IMR-90 (cell line): ENCODE measurements around the gene ELF2. TPM values are rescaled to one million over a fixed set of nuclear protein-coding genes. Genes with fewer than 3 reads are reported as not detected.

Experiments used
- ATAC-seq: fragments of 200-7000 bp; cut with Tn5 transposase; 2 replicates; pipeline ENCODE4 v1.9.1; 2020; ENCODE audit warnings: low read depth, mild to moderate bottlenecking, moderate library complexity
- BruUV-seq: library from RNA; stranded (reverse); fragments of 400-500 nt; replicated peaks from 2 replicates; lab custom pipeline; 2021; lab: Mats Ljungman, UMichigan
- CTCF ChIA-PET: fragments of 300-600 bp; formaldehyde crosslinking; extraction: SDS; loops from one replicate; lab custom pipeline; 2021; ENCODE audit warnings: antibody characterized with exemption; lab: Yijun Ruan, JAX
- POLR2A ChIA-PET: fragments of 300-600 bp; sonication (Branson Sonifier 250); formaldehyde crosslinking; loops from one replicate; lab custom pipeline; 2022; ENCODE audit warnings: antibody characterized with exemption; ENCODE audit not compliant: unreplicated experiment; lab: Charles Lee
- DNase-seq: peaks from one replicate; pipeline ENCODE4 v3.0.0; 2013
- H2AFZ ChIP-seq: replicated peaks from 2 replicates; pipeline ENCODE3; 2013; ENCODE audit warnings: low read length, mild to moderate bottlenecking; ENCODE audit not compliant: poor library complexity
- H2AK5ac ChIP-seq: 2 replicates; pipeline ENCODE4 v1.6.1; 2013; ENCODE audit warnings: low read depth, low read length, inconsistent platforms
- H2AK9ac ChIP-seq: replicated peaks from 2 replicates; pipeline ENCODE3; 2013; ENCODE audit warnings: mild to moderate bottlenecking, low read depth, low read length, moderate library complexity; ENCODE audit not compliant: poor library complexity
- H2BK120ac ChIP-seq: 2 replicates; pipeline ENCODE4 v1.6.1; 2013; ENCODE audit warnings: low read depth, low read length, inconsistent platforms
- H2BK15ac ChIP-seq: 3 replicates; pipeline ENCODE4 v1.6.1; 2013; ENCODE audit warnings: low read depth, low read length, inconsistent platforms
- H2BK20ac ChIP-seq: 2 replicates; pipeline ENCODE4 v1.6.1; 2013; ENCODE audit warnings: low read depth, mild to moderate bottlenecking, inconsistent platforms, low read length, moderate library complexity
- H2BK5ac ChIP-seq: 2 replicates; pipeline ENCODE4 v1.6.1; 2013; ENCODE audit warnings: mild to moderate bottlenecking, low read depth, low read length, inconsistent platforms; ENCODE audit not compliant: poor library complexity, severe bottlenecking
- H3K14ac ChIP-seq: replicated peaks from 2 replicates; pipeline ENCODE4 v1.6.1; 2013; ENCODE audit warnings: low read depth, low read length, inconsistent platforms
- H3K18ac ChIP-seq: 2 replicates; pipeline ENCODE4 v1.6.1; 2013; ENCODE audit warnings: low read depth, low read length, control low read depth
- H3K23ac ChIP-seq: 2 replicates; pipeline ENCODE4 v1.6.1; 2013; ENCODE audit warnings: low read depth, low read length, inconsistent platforms
- H3K27ac ChIP-seq: 2 replicates; pipeline ENCODE4 v1.5.1; 2013; ENCODE audit warnings: mild to moderate bottlenecking, control low read depth, low read length; ENCODE audit not compliant: insufficient read depth
- H3K27me3 ChIP-seq: 2 replicates; pipeline ENCODE4 v1.6.1; 2013; ENCODE audit warnings: low read length; ENCODE audit not compliant: control insufficient read depth, insufficient read depth
- H3K36me3 ChIP-seq: 2 replicates; pipeline ENCODE4 v1.6.1; 2013; ENCODE audit warnings: low read length, mixed read lengths; ENCODE audit not compliant: control insufficient read depth, insufficient read depth
- H3K4ac ChIP-seq: 2 replicates; pipeline ENCODE4 v1.6.1; 2013; ENCODE audit warnings: low read depth, low read length, inconsistent platforms
- H3K4me1 ChIP-seq: 2 replicates; pipeline ENCODE4 v1.6.1; 2013; ENCODE audit warnings: low read length, mixed read lengths; ENCODE audit not compliant: control insufficient read depth, insufficient read depth
- H3K4me2 ChIP-seq: 2 replicates; pipeline ENCODE4 v1.6.1; 2013; ENCODE audit warnings: low read depth, mild to moderate bottlenecking, control low read depth, low read length, moderate library complexity
- H3K4me3 ChIP-seq: 2 replicates; pipeline ENCODE4 v1.5.1; 2013; ENCODE audit warnings: low read depth, mild to moderate bottlenecking, control low read depth, low read length, moderate library complexity; ENCODE audit not compliant: insufficient read depth
- H3K56ac ChIP-seq: 2 replicates; pipeline ENCODE4 v1.6.1; 2013; ENCODE audit warnings: low read length, inconsistent platforms; ENCODE audit not compliant: insufficient read depth; ENCODE audit errors: extremely low read depth
- H3K79me1 ChIP-seq, 2 experiments: 2 replicates each; pipeline ENCODE4 v1.6.1; 2013; ENCODE audit warnings: low read length in 2 of 2, inconsistent platforms in 1 of 2, low read depth in 1 of 2
- H3K9ac ChIP-seq: 2 replicates; pipeline ENCODE4 v1.6.1; 2013; ENCODE audit warnings: low read depth, low read length, control low read depth
- H3K9me1 ChIP-seq: 2 replicates; pipeline ENCODE4 v1.6.1; 2013; ENCODE audit warnings: low read length, inconsistent platforms; ENCODE audit not compliant: insufficient read depth
- H3K9me3 ChIP-seq: 2 replicates; pipeline ENCODE4 v1.6.1; 2013; ENCODE audit warnings: low read length; ENCODE audit not compliant: control insufficient read depth, insufficient read depth
- H4K20me1 ChIP-seq: 2 replicates; pipeline ENCODE4 v1.6.1; 2013; ENCODE audit warnings: low read length, inconsistent platforms; ENCODE audit not compliant: insufficient read depth
- H4K5ac ChIP-seq: 2 replicates; pipeline ENCODE4 v1.6.1; 2013; ENCODE audit warnings: mild to moderate bottlenecking, low read depth, low read length, control low read depth
- H4K8ac ChIP-seq, 2 experiments: 2 replicates each; pipeline ENCODE4 v1.6.1; 2013; ENCODE audit warnings: low read depth in 2 of 2, low read length in 2 of 2, control low read depth in 1 of 2, inconsistent platforms in 1 of 2
- H4K91ac ChIP-seq: 2 replicates; pipeline ENCODE4 v1.6.1; 2013; ENCODE audit warnings: low read depth, low read length, inconsistent platforms; ENCODE audit not compliant: insufficient read depth
- BHLHE40 ChIP-seq: fragments of 150-350 bp; IDR thresholded peaks from 2 replicates; pipeline ENCODE4 v1.6.1; 2016; ENCODE audit warnings: mild to moderate bottlenecking, low read depth, low read length
- CEBPB ChIP-seq: IDR thresholded peaks from 2 replicates; pipeline ENCODE4 v1.6.1; 2012; ENCODE audit warnings: low read depth, low read length, improper control_type of control experiment
- CHD1 ChIP-seq: IDR thresholded peaks from 2 replicates; pipeline ENCODE4 v1.6.1; 2012; ENCODE audit warnings: low read depth, low read length, improper control_type of control experiment
- MAFK ChIP-seq: IDR thresholded peaks from 2 replicates; pipeline ENCODE4 v1.6.1; 2012; ENCODE audit warnings: low read depth, low read length, improper control_type of control experiment
- MXI1 ChIP-seq: IDR thresholded peaks from 2 replicates; pipeline ENCODE4 v1.6.1; 2012; ENCODE audit warnings: low read depth, mild to moderate bottlenecking, low read length, moderate library complexity, borderline replicate concordance
- RAD21 ChIP-seq: IDR thresholded peaks from 2 replicates; pipeline ENCODE4 v1.6.1; 2012; ENCODE audit warnings: low read length, improper control_type of control experiment
- RCOR1 ChIP-seq: IDR thresholded peaks from 2 replicates; pipeline ENCODE4 v1.6.1; 2012; ENCODE audit warnings: mild to moderate bottlenecking, low read length, improper control_type of control experiment; ENCODE audit not compliant: insufficient replicate concordance
- RFX5 ChIP-seq: IDR thresholded peaks from 2 replicates; pipeline ENCODE4 v1.8.0; 2012; ENCODE audit warnings: low read depth, mild to moderate bottlenecking, low read length, moderate library complexity
- WGBS, 2 experiments: methylation state at CpG; one replicate each; pipeline versions ENCODE4 v1.1.5 to v1.1.7; 2013; ENCODE audit warnings: missing lambda C conversion rate in 2 of 2; ENCODE audit not compliant: insufficient read length in 1 of 2; ENCODE audit errors: extremely low coverage in 2 of 2; 5-methylcytosine and 5-hydroxymethylcytosine counted together
- dilution Hi-C: fragments of 300-500 bp; cut with HindIII; formaldehyde crosslinking; loops from one replicate; pipeline ENCODE4 v1.14.3; 2018; ENCODE audit warnings: low sequenced_read_pairs; ENCODE audit not compliant: unreplicated experiment
- in situ Hi-C: fragments of 300-500 bp; cut with MboI; formaldehyde crosslinking; loops from 3 replicates; pipeline ENCODE4 v1.14.3; 2019; ENCODE audit warnings: low sequenced_read_pairs, inconsistent platforms, mixed read lengths
- intact Hi-C: fragments of 100-400 bp; cut with micrococcal nuclease; formaldehyde crosslinking; loops from 2 replicates; pipeline ENCODE4 v1.10.0; 2022
- polyA plus RNA-seq, 3 experiments: library from polyadenylated mRNA; depleted of rRNA; stranded (reverse); fragments of >200 nt; gene quantifications; 2 replicates each; pipeline ENCODE4 v1.2.3, GENCODE V29; 2012; ENCODE audit warnings: low replicate concordance in 1 of 3
- total RNA-seq: library from RNA; depleted of rRNA; stranded (reverse); fragments of >200 nt; gene quantifications from 2 replicates; pipeline ENCODE4 v1.2.3, GENCODE V29; 2012
- TF ChIP-seq, protein P1 (sequence below): fragments of 150-350 bp; IDR thresholded peaks from 2 replicates; pipeline ENCODE4 v1.6.1; 2016; ENCODE audit warnings: low read depth, mild to moderate bottlenecking, low read length, moderate library complexity, borderline replicate concordance
- TF ChIP-seq, protein P2 (sequence below): conservative IDR thresholded peaks from 2 replicates; pipeline ENCODE4 v1.5.1; 2012; ENCODE audit warnings: mild to moderate bottlenecking, low read depth, low read length, improper control_type of control experiment

Gene ELF2
- total and polyA plus RNA-seq, 2 of the 4 experiments (the other 2 are of a cell fraction), result 14.5 to 42.3 TPM

DNA sequence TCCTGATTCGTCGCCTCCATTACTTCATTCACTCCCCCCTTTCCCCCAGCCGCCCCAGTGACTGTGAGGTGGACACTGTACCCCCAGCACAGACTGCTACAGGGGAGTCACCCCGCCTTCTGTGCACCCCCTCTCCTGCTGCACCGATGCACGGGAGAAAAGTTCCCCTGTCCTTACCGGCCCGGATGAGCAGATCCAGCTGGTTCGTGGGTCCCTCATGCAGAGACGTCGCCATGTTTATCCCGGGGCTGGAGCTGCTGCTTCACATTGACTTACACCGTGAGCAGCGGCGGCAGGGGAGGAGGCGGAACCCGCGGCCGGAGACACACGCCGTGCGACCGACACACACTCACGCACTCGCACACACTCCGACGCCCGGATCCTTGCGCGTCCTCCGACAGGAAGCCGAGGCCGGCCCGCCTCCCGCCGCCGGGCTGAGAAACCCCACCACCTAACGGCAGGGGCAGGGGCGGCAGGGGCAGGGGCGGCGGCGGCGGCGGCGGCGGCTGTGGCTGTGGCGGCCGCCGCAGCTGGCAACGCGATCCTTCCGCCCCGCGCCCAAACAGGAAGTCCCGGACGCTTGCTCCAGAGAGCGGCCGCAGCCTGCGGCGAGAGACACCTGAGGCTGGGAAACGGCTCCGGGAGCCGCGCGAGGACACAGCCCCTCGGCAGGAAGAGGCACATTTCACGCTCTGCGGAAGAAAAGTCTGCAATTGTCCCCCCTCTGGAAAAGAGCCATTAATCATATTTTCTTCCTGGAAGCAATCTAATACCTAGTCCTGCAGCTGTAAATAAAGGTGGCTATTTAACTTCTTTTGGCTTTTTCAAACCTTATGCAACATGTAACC lies 92.8 kb downstream of the ELF2 start (continued):
- no peak for TF ChIP-seq MAFK
- TF ChIP-seq CEBPB, result no peak
- TF ChIP-seq RAD21, result no peak
- TF ChIP-seq CHD1, result peak; percentile 25; the same call in 1 of the 2 replicates

GRCh38 chr4:139083607-139083955 lies 93.4 kb downstream of the ELF2 start:
- Histone ChIP-seq H3K79me1 (peaks cover 3 to 22% of the 10 kb centered on the region in 2 experiments; a peak in 2 of 4 replicates), H3K18ac (peak overlapping the region; percentile 90), H4K20me1 (peaks cover 14% of the 10 kb centered on the region; the same call in 1 of the 2 replicates), H3K9me3 (no peaks in the 10 kb centered on the region), H4K8ac (peak overlapping the region; percentile 84 to 97), H2AK5ac (peak overlapping the region; percentile 94), H3K4me1 (no peaks in the 10 kb centered on the region), H2AFZ (peak overlapping the region; percentile 95), H2BK120ac (peak overlapping the region; percentile 81), H3K14ac (peak overlapping the region; percentile 97), H3K23ac (peak overlapping the region; percentile 98), H3K56ac (peak overlapping the region; percentile 96), H2BK15ac (peak overlapping the region; percentile 73; the same call in 2 of the 3 replicates), H3K27me3 (no peaks in the 10 kb centered on the region), H3K36me3 (no peaks in the 10 kb centered on the region), H2BK20ac (no peak overlapping the region), H3K27ac (peak overlapping the region; percentile 94), H3K9me1 (no peaks in the 10 kb centered on the region), H4K91ac (peak overlapping the region; percentile 95), H4K5ac (peak overlapping the region; percentile 91), H3K4me3 (peak overlapping the region; percentile 99), H2AK9ac (peak overlapping the region; percentile 99), H3K9ac (peak overlapping the region; percentile 93), H2BK5ac (peak overlapping the region; percentile 96), H3K4ac (peak overlapping the region; percentile 78), H3K4me2 (peak overlapping the region; percentile 83)
- intact Hi-C loops, result loop anchor here (5.0 kb wide), 1 partner anchor 219 kb away; the partner anchor contains the start of genes NAA15 and NDUFC1
- dilution Hi-C loops, result no loop called here
- in situ Hi-C loops, result no loop called here
- BruUV-seq, result no TSS peak
- POLR2A ChIA-PET, result no interaction called here
- 0% methylated on average over 12 of the region's 34 CpGs; no CpG with 5 or more reads in 1 of the 2 experiments for WGBS, 2 experiments
- TF ChIP-seq RAD21 (no peak), CEBPB (no peak), CHD1 (peak; percentile 64; the same call in 1 of the 2 replicates), BHLHE40 (no peak), RFX5 (no peak), MXI1 (peak; percentile 86), RCOR1 (no peak)
- TF ChIP-seq, protein P1, sequence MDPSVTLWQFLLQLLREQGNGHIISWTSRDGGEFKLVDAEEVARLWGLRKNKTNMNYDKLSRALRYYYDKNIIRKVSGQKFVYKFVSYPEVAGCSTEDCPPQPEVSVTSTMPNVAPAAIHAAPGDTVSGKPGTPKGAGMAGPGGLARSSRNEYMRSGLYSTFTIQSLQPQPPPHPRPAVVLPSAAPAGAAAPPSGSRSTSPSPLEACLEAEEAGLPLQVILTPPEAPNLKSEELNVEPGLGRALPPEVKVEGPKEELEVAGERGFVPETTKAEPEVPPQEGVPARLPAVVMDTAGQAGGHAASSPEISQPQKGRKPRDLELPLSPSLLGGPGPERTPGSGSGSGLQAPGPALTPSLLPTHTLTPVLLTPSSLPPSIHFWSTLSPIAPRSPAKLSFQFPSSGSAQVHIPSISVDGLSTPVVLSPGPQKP, result no peak
- TF ChIP-seq, protein P2, sequence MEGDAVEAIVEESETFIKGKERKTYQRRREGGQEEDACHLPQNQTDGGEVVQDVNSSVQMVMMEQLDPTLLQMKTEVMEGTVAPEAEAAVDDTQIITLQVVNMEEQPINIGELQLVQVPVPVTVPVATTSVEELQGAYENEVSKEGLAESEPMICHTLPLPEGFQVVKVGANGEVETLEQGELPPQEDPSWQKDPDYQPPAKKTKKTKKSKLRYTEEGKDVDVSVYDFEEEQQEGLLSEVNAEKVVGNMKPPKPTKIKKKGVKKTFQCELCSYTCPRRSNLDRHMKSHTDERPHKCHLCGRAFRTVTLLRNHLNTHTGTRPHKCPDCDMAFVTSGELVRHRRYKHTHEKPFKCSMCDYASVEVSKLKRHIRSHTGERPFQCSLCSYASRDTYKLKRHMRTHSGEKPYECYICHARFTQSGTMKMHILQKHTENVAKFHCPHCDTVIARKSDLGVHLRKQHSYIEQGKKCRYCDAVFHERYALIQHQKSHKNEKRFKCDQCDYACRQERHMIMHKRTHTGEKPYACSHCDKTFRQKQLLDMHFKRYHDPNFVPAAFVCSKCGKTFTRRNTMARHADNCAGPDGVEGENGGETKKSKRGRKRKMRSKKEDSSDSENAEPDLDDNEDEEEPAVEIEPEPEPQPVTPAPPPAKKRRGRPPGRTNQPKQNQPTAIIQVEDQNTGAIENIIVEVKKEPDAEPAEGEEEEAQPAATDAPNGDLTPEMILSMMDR, result peak; percentile 30; the same call in 1 of the 2 replicates
- ATAC-seq (peak; percentile 42), DNase-seq (peak; percentile 69)
- CTCF ChIA-PET, result no interaction called here
